D721Med (cell line): Measurements from ENCODE around the gene SP6.

Experiments used
- DNase-seq: peaks from one replicate; pipeline ENCODE4 v3.0.0; 2011; ENCODE audit warnings: low spot score; ENCODE audit not compliant: insufficient read length
- FAIRE-seq: peaks from 2 replicates; lab custom pipeline; 2011; peaks lifted over from hg19 to GRCh38; lab: Jason Lieb, UNC
- CTCF ChIP-seq: IDR thresholded peaks from 2 replicates; pipeline ENCODE4 v1.5.1; 2012; ENCODE audit warnings: mild to moderate bottlenecking, control low read depth; ENCODE audit not compliant: insufficient read depth; ENCODE audit errors: missing control alignments

The SP6 gene

DNA sequence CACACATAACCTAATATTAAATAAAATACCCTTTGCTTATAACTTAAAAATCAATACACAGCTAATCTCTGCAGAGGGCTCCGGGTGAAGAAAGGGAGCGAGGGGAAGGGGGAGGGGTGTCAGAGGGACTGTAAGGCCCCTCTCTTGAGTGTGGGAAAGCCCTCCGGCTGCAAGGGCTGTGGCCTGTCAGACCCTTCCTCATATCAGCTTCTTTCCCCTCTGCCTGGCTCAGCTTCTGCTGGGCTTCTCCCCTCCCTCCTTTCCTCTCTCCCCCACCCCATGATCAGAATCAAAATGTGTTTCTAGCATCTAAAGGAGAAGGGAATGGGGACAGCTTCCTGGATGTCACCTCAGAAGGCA is 5.3 kb downstream of the SP6 start:
- DNase-seq (no peak), FAIRE-seq (no peak)
- no peak for TF ChIP-seq CTCF

DNA sequence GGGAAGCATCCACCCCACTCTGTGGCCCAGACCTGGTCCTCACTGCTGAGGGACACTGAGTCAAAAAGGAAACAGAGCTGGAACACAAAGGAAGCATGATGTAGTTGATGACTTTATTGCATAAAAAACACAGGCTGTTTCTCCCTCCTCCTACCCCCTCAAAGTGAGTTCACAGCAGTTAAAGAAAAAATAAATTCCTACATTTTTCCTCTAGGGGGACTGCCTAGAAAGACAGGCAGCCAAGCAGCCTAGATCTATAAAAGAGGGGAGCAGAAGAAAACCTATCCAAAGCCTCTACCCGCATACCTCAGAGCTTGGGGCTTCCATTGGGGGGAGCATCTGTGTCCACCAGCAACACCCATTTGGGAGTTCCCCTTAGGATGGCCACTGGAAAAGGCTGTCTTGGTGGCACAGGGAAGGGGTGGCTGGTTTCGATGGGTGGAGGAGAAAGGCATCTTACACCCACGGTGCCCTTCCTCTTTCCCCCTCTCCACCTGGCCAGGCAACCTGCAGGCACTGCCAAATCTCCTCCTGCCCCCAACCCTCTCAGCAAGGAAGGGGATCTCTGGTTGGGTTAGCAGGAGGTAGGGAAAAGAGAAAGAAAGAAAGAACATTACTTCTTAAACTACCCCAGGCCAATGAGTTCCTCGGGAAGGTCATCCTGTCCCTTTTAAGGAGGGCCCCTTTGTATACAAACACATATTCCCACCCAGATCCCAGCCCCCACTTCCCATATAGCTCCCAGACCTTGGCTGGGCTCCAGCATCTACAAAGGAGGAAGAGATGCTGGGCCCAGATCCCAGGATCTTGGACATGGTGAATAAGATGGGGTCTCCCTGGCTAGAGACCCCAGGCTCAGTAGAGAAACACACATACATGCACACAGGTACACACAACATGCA is 5.9 kb downstream of the SP6 start:
- DNase-seq (no peak), FAIRE-seq (no peak)
- peak; percentile 10 for TF ChIP-seq CTCF

DNA sequence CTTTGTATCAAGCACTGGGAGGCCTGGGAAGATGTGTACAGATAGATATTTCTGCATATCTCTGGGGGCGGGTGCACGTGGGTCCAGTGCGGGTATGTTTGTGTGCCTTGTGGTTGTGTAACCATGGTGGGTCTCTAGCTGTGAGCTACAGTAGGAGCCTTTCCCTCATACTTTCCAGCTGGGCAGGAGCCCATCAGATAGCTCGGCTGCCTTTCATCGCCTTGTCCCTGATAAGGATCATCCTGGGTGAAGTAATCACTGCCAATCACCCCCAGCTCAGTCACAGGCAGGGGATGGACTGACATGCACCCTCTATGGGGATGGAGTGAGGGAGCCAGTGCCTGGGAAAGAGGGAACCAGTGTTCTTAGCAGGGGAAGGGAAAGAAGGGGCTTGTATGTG is 6.7 kb downstream of the SP6 start:
- FAIRE-seq (no peak), DNase-seq (no peak)
- no peak for TF ChIP-seq CTCF

GRCh38 chr17:47843391-47843730 is 7.6 kb downstream of the SP6 start:
- TF ChIP-seq CTCF = no peak
- DNase-seq (no peak), FAIRE-seq (no peak)

- DNase-seq (no peak), FAIRE-seq (no peak)
- no peak for TF ChIP-seq CTCF
These were observed 9.3 kb downstream of the SP6 start for GRCh38 chr17:47841488-47842291.

- FAIRE-seq (no peak), DNase-seq (peak; percentile 90)
- peak; percentile 83 for TF ChIP-seq CTCF
These were observed 10.0 kb downstream of the SP6 start, which contains the start of gene SCRN2 for GRCh38 chr17:47840742-47841487. Gene SCRN2 (minus strand): TSS chr17:47841273. CDS start chr17:47840843, 430 bp downstream.
